Hepatocyte (in vitro differentiated cells): Measurements from ENCODE around the gene DISC1.

Source experiments
- EZH2 ChIP-seq: fragments of 200-600 bp; sonication (generic); IDR thresholded peaks from 2 replicates; pipeline ENCODE4 v1.6.1; 2016; ENCODE audit warnings: antibody characterized with exemption, mild to moderate bottlenecking, borderline replicate concordance
- EZH2phosphoT487 ChIP-seq: fragments of 200-600 bp; sonication (generic); IDR thresholded peaks from one replicate; pipeline ENCODE4 v1.6.1; 2018; ENCODE audit warnings: antibody characterized with exemption, mild to moderate bottlenecking, low read depth, moderate library complexity; ENCODE audit not compliant: unreplicated experiment, severe bottlenecking
- TF ChIP-seq, protein P1 (sequence below): fragments of 200-600 bp; sonication (generic); IDR thresholded peaks from 2 replicates; pipeline ENCODE4 v1.5.1; 2016; ENCODE audit warnings: antibody characterized with exemption, mild to moderate bottlenecking; ENCODE audit not compliant: poor library complexity

DNA sequence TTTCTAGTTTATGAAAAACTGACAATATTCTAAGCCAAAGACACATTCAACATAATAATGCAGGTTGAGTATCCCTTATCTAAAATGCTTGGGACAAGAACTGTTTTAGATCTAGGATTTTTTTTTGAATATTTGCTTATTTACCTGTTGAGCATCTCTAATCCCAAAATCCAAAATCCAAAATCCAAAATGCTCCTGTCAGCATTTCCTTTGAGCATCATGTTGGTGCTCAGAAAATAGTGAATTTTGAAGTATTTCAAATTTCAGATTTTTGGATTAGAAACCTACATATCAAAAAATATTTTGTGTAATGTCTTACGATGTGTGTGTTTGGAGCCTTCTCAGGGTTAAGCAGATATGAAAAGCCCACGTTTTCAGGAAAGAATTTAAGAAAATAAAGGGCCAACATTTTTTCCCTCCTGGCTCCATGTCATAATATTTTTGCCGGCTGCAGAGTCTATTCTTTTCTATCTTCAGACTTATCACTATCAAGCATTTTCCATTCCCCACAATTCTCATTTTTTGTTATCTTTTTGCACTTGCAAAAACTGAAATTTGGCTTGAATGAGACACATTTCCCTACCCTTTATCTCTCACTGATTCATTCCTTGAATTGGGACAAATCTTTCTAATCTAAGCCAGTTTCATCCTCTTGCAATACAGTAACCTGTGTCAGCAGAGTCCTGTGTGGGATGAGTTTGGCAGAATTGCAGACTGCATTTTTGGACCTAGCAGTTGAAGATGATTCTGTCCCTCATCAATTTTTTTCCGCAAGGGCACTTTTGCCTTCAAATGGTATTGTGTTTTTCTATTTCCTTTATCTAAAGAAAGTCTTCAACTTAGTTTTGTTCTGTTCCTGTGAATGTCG lies 233.9 kb downstream of the DISC1 start:
- TF ChIP-seq EZH2phosphoT487, result no peak
- TF ChIP-seq, protein P1, sequence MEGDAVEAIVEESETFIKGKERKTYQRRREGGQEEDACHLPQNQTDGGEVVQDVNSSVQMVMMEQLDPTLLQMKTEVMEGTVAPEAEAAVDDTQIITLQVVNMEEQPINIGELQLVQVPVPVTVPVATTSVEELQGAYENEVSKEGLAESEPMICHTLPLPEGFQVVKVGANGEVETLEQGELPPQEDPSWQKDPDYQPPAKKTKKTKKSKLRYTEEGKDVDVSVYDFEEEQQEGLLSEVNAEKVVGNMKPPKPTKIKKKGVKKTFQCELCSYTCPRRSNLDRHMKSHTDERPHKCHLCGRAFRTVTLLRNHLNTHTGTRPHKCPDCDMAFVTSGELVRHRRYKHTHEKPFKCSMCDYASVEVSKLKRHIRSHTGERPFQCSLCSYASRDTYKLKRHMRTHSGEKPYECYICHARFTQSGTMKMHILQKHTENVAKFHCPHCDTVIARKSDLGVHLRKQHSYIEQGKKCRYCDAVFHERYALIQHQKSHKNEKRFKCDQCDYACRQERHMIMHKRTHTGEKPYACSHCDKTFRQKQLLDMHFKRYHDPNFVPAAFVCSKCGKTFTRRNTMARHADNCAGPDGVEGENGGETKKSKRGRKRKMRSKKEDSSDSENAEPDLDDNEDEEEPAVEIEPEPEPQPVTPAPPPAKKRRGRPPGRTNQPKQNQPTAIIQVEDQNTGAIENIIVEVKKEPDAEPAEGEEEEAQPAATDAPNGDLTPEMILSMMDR, result no peak
- no peak for TF ChIP-seq EZH2
